GM19099 (cell line): ENCODE data around the gene SNX13.
A peak's percentile ranks its signal among the peaks of the same experiment; 100 is the strongest.

Experiments
- POLR2A ChIP-seq: IDR thresholded peaks from 3 replicates; pipeline ENCODE4 v1.6.1; 2011; ENCODE audit warnings: low read depth; ENCODE audit not compliant: insufficient read length; ENCODE audit errors: extremely low read depth

SNX13 gene, protein sequence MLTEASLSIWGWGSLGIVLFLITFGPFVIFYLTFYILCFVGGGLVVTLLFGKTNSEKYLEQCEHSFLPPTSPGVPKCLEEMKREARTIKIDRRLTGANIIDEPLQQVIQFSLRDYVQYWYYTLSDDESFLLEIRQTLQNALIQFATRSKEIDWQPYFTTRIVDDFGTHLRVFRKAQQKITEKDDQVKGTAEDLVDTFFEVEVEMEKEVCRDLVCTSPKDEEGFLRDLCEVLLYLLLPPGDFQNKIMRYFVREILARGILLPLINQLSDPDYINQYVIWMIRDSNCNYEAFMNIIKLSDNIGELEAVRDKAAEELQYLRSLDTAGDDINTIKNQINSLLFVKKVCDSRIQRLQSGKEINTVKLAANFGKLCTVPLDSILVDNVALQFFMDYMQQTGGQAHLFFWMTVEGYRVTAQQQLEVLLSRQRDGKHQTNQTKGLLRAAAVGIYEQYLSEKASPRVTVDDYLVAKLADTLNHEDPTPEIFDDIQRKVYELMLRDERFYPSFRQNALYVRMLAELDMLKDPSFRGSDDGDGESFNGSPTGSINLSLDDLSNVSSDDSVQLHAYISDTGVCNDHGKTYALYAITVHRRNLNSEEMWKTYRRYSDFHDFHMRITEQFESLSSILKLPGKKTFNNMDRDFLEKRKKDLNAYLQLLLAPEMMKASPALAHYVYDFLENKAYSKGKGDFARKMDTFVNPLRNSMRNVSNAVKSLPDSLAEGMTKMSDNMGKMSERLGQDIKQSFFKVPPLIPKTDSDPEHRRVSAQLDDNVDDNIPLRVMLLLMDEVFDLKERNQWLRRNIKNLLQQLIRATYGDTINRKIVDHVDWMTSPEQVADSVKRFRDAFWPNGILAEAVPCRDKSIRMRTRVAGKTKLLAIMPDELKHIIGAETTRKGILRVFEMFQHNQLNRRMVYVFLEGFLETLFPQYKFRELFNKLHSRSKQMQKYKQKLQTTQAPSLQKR

DNA sequence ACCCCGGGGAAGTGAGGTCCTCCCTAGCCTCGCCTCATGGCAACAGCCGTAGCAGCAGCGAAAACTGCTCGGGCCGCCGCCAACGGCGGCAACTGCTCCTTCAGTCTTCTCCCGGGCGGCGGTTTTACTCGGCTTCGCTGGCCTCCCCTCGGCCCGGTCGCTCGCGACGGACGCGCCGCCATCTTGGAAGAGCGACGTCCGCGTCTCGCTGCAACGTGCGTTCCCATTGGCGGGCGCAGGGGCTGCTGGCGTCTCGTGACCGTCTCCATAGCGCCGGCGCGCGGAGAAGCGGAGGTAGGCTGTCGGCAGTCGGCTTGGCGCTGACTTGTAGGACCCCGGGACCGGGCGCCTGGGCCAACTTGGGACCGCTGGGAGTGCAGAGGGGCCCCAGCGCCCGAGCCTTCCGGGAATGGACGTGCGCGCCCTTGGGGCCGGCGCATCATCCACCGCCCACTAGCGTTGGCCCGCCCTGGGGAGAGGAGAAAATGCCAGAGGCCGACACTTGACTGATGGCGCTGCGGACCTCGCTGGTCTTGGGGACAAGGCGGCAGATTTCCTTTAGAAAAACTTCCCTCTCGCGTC lies at the start of gene SNX13:
Gene SNX13 (minus strand): TSS at position 193 of the 582 bp plus-strand sequence. CDS start 199 bp downstream, outside the sequence.
- peak; percentile 82 for TF ChIP-seq POLR2A

DNA sequence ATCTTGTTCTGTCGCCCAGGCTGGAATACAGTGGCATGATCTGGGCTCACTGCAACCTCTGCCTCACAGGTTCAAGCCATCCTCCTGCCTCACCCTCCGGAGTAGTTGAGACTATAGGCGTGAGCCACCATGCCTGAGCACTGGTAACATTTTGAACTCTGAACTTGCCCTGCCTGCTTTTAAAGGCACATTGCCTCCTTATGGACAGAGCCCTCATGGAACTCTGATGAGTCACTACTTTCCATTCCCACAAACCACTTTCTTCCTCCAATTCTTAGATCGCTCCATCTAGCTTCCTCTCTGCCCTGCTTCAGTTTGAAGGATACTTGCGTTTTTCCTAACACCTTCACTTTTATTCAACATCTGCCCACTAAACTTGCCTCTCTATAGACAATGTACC lies 49.3 kb upstream of the SNX13 start:
- no peak for TF ChIP-seq POLR2A

- no peak for TF ChIP-seq POLR2A
These were observed 48.6 kb upstream of the SNX13 start for GRCh38 chr7:17988858-17989257.

DNA sequence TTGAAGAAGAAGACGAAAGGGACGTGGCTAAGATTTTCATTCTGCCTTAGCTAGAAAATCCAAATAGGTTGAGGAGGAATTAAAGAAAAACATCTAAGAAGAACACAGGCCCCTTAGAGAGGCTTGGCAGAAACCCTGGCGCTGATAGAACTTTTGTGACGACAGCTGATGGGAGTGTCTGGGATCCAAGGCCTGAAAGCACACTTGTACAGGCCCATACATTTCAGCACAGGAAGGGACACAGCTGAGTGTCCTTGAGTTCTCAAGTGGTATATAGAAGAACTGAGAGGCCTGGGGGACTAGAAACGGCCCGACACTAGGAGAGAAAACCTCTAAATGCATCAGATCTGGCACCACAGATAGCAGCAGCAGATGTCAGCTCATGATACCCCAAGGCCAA lies 47.8 kb upstream of the SNX13 start:
- TF ChIP-seq POLR2A, result no peak

DNA sequence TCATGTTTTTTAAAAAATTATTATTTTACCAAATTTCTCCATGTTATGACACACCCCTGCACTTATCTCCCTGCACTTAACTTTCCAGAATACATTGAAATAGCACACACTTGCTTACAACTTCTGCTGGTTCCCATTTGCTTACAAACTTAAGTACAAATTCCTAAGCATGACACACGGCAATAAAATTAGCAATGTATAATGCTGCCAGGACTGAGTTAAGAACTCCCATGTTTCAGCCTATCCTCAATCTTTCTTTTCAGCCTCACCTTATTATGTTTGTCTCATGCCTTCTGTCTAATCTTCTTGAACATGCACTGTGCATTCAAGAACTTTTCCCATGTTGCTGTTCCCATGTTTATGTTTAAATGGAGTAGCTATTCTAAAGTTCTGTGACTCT lies 46.6 kb upstream of the SNX13 start:
- TF ChIP-seq POLR2A, result no peak

DNA sequence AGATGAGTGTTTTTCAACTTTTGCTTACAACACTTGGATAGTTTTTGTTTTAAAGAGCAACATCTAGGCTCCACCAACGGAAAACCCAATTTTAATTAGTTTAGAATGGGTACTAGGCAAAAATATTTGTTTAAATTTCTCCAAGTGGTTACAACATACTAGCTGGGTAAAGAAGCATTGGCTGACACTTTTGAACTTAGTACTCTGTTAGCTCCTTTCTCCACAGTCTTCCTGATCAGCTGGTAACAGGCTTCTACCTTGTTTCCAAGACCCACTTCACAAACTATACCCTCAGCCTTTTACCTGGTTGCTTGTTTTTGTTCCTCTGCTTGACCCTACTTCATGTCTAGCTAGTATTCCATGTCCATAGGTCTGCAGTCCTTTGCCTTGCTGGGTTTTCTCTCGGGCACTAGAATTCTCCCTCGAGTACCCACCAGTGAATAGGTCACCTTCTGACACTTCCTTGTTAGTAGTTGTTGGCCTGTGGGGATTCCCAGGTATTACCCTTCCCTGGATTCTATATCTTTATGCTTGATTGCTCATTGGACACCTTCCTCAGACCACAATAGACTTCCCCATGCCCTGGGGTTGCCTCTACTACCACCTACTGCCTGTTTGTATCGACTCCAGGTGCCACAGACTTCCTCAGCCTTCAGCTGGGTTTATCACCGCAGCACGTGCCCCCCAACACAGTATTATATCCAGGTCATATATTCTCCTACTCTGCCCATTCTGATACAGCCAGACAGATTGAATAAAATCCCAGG lies 45.4 kb upstream of the SNX13 start:
- TF ChIP-seq POLR2A, result no peak

- no peak for TF ChIP-seq POLR2A
These were observed 44.0 kb upstream of the SNX13 start for GRCh38 chr7:17984288-17984687.

- no peak for TF ChIP-seq POLR2A
These were observed 43.1 kb upstream of the SNX13 start for GRCh38 chr7:17983221-17984062.

- TF ChIP-seq POLR2A, result no peak
These were observed 36.7 kb upstream of the SNX13 start for GRCh38 chr7:17976952-17977351.

DNA sequence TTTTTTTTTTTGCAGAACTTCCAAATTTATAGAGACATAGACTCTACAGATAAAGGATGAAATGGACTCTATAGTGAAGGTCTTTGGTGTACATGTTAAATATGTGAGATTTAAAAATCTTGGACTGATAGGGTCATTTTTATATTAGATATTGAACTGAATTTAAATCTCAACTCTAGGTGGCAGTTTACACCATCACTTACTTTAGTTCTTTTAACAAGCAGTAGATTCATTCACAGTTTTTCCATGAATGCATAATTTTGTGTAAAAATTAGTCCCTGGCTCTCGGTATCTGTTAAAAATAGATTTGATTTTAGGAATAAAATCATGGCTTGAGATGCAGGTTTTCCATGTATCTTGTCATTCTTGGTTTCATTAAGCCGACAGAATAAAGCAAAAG lies 31.1 kb upstream of the SNX13 start:
- TF ChIP-seq POLR2A, result no peak

GRCh38 chr7:17968791-17969715 lies 28.8 kb upstream of the SNX13 start:
- no peak for TF ChIP-seq POLR2A

DNA sequence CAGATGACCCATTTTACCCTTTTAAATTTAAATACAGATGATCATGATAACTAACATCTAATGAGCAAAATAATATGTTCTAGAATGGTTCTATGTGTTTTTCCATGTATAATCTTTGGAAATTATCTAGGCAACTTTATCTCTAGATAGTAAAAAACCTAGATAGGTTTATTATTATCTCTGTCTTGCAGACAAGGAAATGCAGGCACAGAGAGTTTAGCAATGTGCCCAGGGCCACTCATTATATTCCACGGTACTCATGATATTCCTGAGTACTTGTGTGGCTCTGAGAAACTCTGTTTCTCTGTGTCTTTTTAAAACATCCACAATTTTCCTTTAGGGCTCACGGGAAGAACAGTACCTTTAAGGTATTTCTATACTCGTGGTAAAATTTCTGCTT lies 26.4 kb upstream of the SNX13 start:
- no peak for TF ChIP-seq POLR2A

GRCh38 chr7:17965603-17966002 lies 25.3 kb upstream of the SNX13 start:
- no peak for TF ChIP-seq POLR2A
